IMR-90 (cell line): ENCODE measurements around the gene PSKH1. TPM values are rescaled to one million over a fixed set of nuclear protein-coding genes. Genes with fewer than 3 reads are reported as not detected.

Source experiments
- ATAC-seq: fragments of 200-7000 bp; cut with Tn5 transposase; 2 replicates; pipeline ENCODE4 v1.9.1; 2020; ENCODE audit warnings: low read depth, mild to moderate bottlenecking, moderate library complexity
- BruUV-seq: library from RNA; stranded (reverse); fragments of 400-500 nt; replicated peaks from 2 replicates; lab custom pipeline; 2021; lab: Mats Ljungman, UMichigan
- CTCF ChIA-PET: fragments of 300-600 bp; formaldehyde crosslinking; extraction: SDS; loops from one replicate; lab custom pipeline; 2021; ENCODE audit warnings: antibody characterized with exemption; lab: Yijun Ruan, JAX
- POLR2A ChIA-PET: fragments of 300-600 bp; sonication (Branson Sonifier 250); formaldehyde crosslinking; loops from one replicate; lab custom pipeline; 2022; ENCODE audit warnings: antibody characterized with exemption; ENCODE audit not compliant: unreplicated experiment; lab: Charles Lee
- DNase-seq: peaks from one replicate; pipeline ENCODE4 v3.0.0; 2013
- H2AFZ ChIP-seq: replicated peaks from 2 replicates; pipeline ENCODE3; 2013; ENCODE audit warnings: low read length, mild to moderate bottlenecking; ENCODE audit not compliant: poor library complexity
- H2AK5ac ChIP-seq: 2 replicates; pipeline ENCODE4 v1.6.1; 2013; ENCODE audit warnings: low read depth, low read length, inconsistent platforms
- H2AK9ac ChIP-seq: replicated peaks from 2 replicates; pipeline ENCODE3; 2013; ENCODE audit warnings: mild to moderate bottlenecking, low read depth, low read length, moderate library complexity; ENCODE audit not compliant: poor library complexity
- H2BK120ac ChIP-seq: 2 replicates; pipeline ENCODE4 v1.6.1; 2013; ENCODE audit warnings: low read depth, low read length, inconsistent platforms
- H2BK15ac ChIP-seq: 3 replicates; pipeline ENCODE4 v1.6.1; 2013; ENCODE audit warnings: low read depth, low read length, inconsistent platforms
- H2BK20ac ChIP-seq: 2 replicates; pipeline ENCODE4 v1.6.1; 2013; ENCODE audit warnings: low read depth, mild to moderate bottlenecking, inconsistent platforms, low read length, moderate library complexity
- H2BK5ac ChIP-seq: 2 replicates; pipeline ENCODE4 v1.6.1; 2013; ENCODE audit warnings: mild to moderate bottlenecking, low read depth, low read length, inconsistent platforms; ENCODE audit not compliant: poor library complexity, severe bottlenecking
- H3K14ac ChIP-seq: replicated peaks from 2 replicates; pipeline ENCODE4 v1.6.1; 2013; ENCODE audit warnings: low read depth, low read length, inconsistent platforms
- H3K18ac ChIP-seq: 2 replicates; pipeline ENCODE4 v1.6.1; 2013; ENCODE audit warnings: low read depth, low read length, control low read depth
- H3K23ac ChIP-seq: 2 replicates; pipeline ENCODE4 v1.6.1; 2013; ENCODE audit warnings: low read depth, low read length, inconsistent platforms
- H3K27ac ChIP-seq: 2 replicates; pipeline ENCODE4 v1.5.1; 2013; ENCODE audit warnings: mild to moderate bottlenecking, control low read depth, low read length; ENCODE audit not compliant: insufficient read depth
- H3K27me3 ChIP-seq: 2 replicates; pipeline ENCODE4 v1.6.1; 2013; ENCODE audit warnings: low read length; ENCODE audit not compliant: control insufficient read depth, insufficient read depth
- H3K36me3 ChIP-seq: 2 replicates; pipeline ENCODE4 v1.6.1; 2013; ENCODE audit warnings: low read length, mixed read lengths; ENCODE audit not compliant: control insufficient read depth, insufficient read depth
- H3K4ac ChIP-seq: 2 replicates; pipeline ENCODE4 v1.6.1; 2013; ENCODE audit warnings: low read depth, low read length, inconsistent platforms
- H3K4me1 ChIP-seq: 2 replicates; pipeline ENCODE4 v1.6.1; 2013; ENCODE audit warnings: low read length, mixed read lengths; ENCODE audit not compliant: control insufficient read depth, insufficient read depth
- H3K4me2 ChIP-seq: 2 replicates; pipeline ENCODE4 v1.6.1; 2013; ENCODE audit warnings: low read depth, mild to moderate bottlenecking, control low read depth, low read length, moderate library complexity
- H3K4me3 ChIP-seq: 2 replicates; pipeline ENCODE4 v1.5.1; 2013; ENCODE audit warnings: low read depth, mild to moderate bottlenecking, control low read depth, low read length, moderate library complexity; ENCODE audit not compliant: insufficient read depth
- H3K56ac ChIP-seq: 2 replicates; pipeline ENCODE4 v1.6.1; 2013; ENCODE audit warnings: low read length, inconsistent platforms; ENCODE audit not compliant: insufficient read depth; ENCODE audit errors: extremely low read depth
- H3K79me1 ChIP-seq, 2 experiments: 2 replicates each; pipeline ENCODE4 v1.6.1; 2013; ENCODE audit warnings: low read length in 2 of 2, inconsistent platforms in 1 of 2, low read depth in 1 of 2
- H3K9ac ChIP-seq: 2 replicates; pipeline ENCODE4 v1.6.1; 2013; ENCODE audit warnings: low read depth, low read length, control low read depth
- H3K9me1 ChIP-seq: 2 replicates; pipeline ENCODE4 v1.6.1; 2013; ENCODE audit warnings: low read length, inconsistent platforms; ENCODE audit not compliant: insufficient read depth
- H3K9me3 ChIP-seq: 2 replicates; pipeline ENCODE4 v1.6.1; 2013; ENCODE audit warnings: low read length; ENCODE audit not compliant: control insufficient read depth, insufficient read depth
- H4K20me1 ChIP-seq: 2 replicates; pipeline ENCODE4 v1.6.1; 2013; ENCODE audit warnings: low read length, inconsistent platforms; ENCODE audit not compliant: insufficient read depth
- H4K5ac ChIP-seq: 2 replicates; pipeline ENCODE4 v1.6.1; 2013; ENCODE audit warnings: mild to moderate bottlenecking, low read depth, low read length, control low read depth
- H4K8ac ChIP-seq, 2 experiments: 2 replicates each; pipeline ENCODE4 v1.6.1; 2013; ENCODE audit warnings: low read depth in 2 of 2, low read length in 2 of 2, control low read depth in 1 of 2, inconsistent platforms in 1 of 2
- H4K91ac ChIP-seq: 2 replicates; pipeline ENCODE4 v1.6.1; 2013; ENCODE audit warnings: low read depth, low read length, inconsistent platforms; ENCODE audit not compliant: insufficient read depth
- POLR2A ChIP-seq: IDR thresholded peaks from 2 replicates; pipeline ENCODE4 v1.6.1; 2012; ENCODE audit warnings: mild to moderate bottlenecking, low read depth, low read length
- WGBS, 2 experiments: methylation state at CpG; one replicate each; pipeline versions ENCODE4 v1.1.5 to v1.1.7; 2013; ENCODE audit warnings: missing lambda C conversion rate in 2 of 2; ENCODE audit not compliant: insufficient read length in 1 of 2; ENCODE audit errors: extremely low coverage in 2 of 2; 5-methylcytosine and 5-hydroxymethylcytosine counted together
- dilution Hi-C: fragments of 300-500 bp; cut with HindIII; formaldehyde crosslinking; loops from one replicate; pipeline ENCODE4 v1.14.3; 2018; ENCODE audit warnings: low sequenced_read_pairs; ENCODE audit not compliant: unreplicated experiment
- in situ Hi-C: fragments of 300-500 bp; cut with MboI; formaldehyde crosslinking; loops from 3 replicates; pipeline ENCODE4 v1.14.3; 2019; ENCODE audit warnings: low sequenced_read_pairs, inconsistent platforms, mixed read lengths
- intact Hi-C: fragments of 100-400 bp; cut with micrococcal nuclease; formaldehyde crosslinking; loops from 2 replicates; pipeline ENCODE4 v1.10.0; 2022
- polyA plus RNA-seq, 3 experiments: library from polyadenylated mRNA; depleted of rRNA; stranded (reverse); fragments of >200 nt; gene quantifications; 2 replicates each; pipeline ENCODE4 v1.2.3, GENCODE V29; 2012; ENCODE audit warnings: low replicate concordance in 1 of 3
- total RNA-seq: library from RNA; depleted of rRNA; stranded (reverse); fragments of >200 nt; gene quantifications from 2 replicates; pipeline ENCODE4 v1.2.3, GENCODE V29; 2012

Gene PSKH1
- total and polyA plus RNA-seq, 2 of the 4 experiments (the other 2 are of a cell fraction) = 11.5 to 26.7 TPM

GRCh38 chr16:67975321-67976105 is 82.5 kb downstream of the PSKH1 start:
- no peak overlapping the region for H2BK15ac ChIP-seq

More at GRCh38 chr16:67975321-67976105, 82.5 kb downstream of the PSKH1 start:
- peaks cover 29% of the 10 kb centered on the region for H3K27me3 ChIP-seq
- ATAC-seq = no peak
- H2BK120ac ChIP-seq = no peak overlapping the region
- dilution Hi-C loops = no loop called here
- ChIA-PET POLR2A (no interaction called here), CTCF (no interaction called here)
- BruUV-seq = no TSS peak
- no peak overlapping the region for H2AK5ac ChIP-seq
- no peak overlapping the region for H3K23ac ChIP-seq
- no peaks in the 10 kb centered on the region for H3K4me1 ChIP-seq
- WGBS, 2 experiments = 78% methylated on average over 4 of the region's 14 CpGs; no CpG with 5 or more reads in 1 of the 2 experiments
- no peak for TF ChIP-seq POLR2A
- H3K4me2 ChIP-seq = no peak overlapping the region
- H4K5ac ChIP-seq = no peak overlapping the region
- H2BK20ac ChIP-seq = no peak overlapping the region
- H3K4me3 ChIP-seq = no peak overlapping the region
- H3K79me1 ChIP-seq = no peaks in the 10 kb centered on the region
- no peak overlapping the region for H2AK9ac ChIP-seq
- H2BK5ac ChIP-seq = no peak overlapping the region
- no peak overlapping the region for H3K18ac ChIP-seq
- no peak overlapping the region for H3K56ac ChIP-seq
- in situ Hi-C loops = no loop called here
- H3K9ac ChIP-seq = no peak overlapping the region
- H3K14ac ChIP-seq = no peak overlapping the region
- no peaks in the 10 kb centered on the region for H3K9me1 ChIP-seq
- H3K4ac ChIP-seq = no peak overlapping the region
- DNase-seq = no peak
- H3K36me3 ChIP-seq = no peaks in the 10 kb centered on the region
- intact Hi-C loops = no loop called here
- H2AFZ ChIP-seq = no peak overlapping the region
- H3K27ac ChIP-seq = no peak overlapping the region
- H4K8ac ChIP-seq = no peak overlapping the region
- no peaks in the 10 kb centered on the region for H3K9me3 ChIP-seq
- no peaks in the 10 kb centered on the region; the same call in 1 of the 2 replicates for H4K20me1 ChIP-seq
- H4K91ac ChIP-seq = no peak overlapping the region
